H1 (cell line): ENCODE data around the gene PEX14.

Experiments used
- EP300 ChIP-seq, 2 experiments: IDR thresholded peaks; 1 replicate in 1 of 2; 2 replicates in 1 of 2; pipeline ENCODE4 v1.6.1; 2011 to 2012; ENCODE audit warnings: low read depth in 2 of 2, low read length in 2 of 2, mild to moderate bottlenecking in 2 of 2, borderline replicate concordance in 1 of 2, inconsistent platforms in 1 of 2, moderate library complexity in 1 of 2
- EZH2 ChIP-seq: fragments of 200-600 bp; sonication (generic); IDR thresholded peaks from 2 replicates; pipeline ENCODE4 v1.7.1; 2012; ENCODE audit warnings: low read depth, mild to moderate bottlenecking, moderate library complexity, low read length, inconsistent platforms; ENCODE audit not compliant: severe bottlenecking
- FOSL1 ChIP-seq: IDR thresholded peaks from 2 replicates; pipeline ENCODE4 v1.6.1; 2011; ENCODE audit warnings: mild to moderate bottlenecking, low read depth, low read length, moderate library complexity; ENCODE audit not compliant: insufficient read depth
- JUND ChIP-seq: IDR thresholded peaks from 2 replicates; pipeline ENCODE4 v1.6.1; 2011; ENCODE audit warnings: mild to moderate bottlenecking, improper control_type of control experiment, low read length
- POLR2AphosphoS5 ChIP-seq: IDR thresholded peaks from 2 replicates; pipeline ENCODE4 v1.6.1; 2011; ENCODE audit warnings: low read depth, low read length
- SUZ12 ChIP-seq: fragments of 200-600 bp; sonication (generic); IDR thresholded peaks from 2 replicates; pipeline ENCODE4 v1.6.1; 2012; ENCODE audit warnings: mild to moderate bottlenecking, inconsistent platforms, low read length, moderate library complexity, mixed read lengths
- TCF12 ChIP-seq: IDR thresholded peaks from 2 replicates; pipeline ENCODE4 v1.6.1; 2011; ENCODE audit warnings: low read depth, mild to moderate bottlenecking, low read length
- TF ChIP-seq, protein P1 (sequence below), 3 experiments: IDR thresholded peaks; 1 replicate in 2 of 3; 2 replicates in 1 of 3; pipeline versions ENCODE4 v1.5.1 to v1.6.1; 2011; ENCODE audit warnings: low read length in 3 of 3, mild to moderate bottlenecking in 3 of 3, inconsistent platforms in 2 of 3, low read depth in 1 of 3, moderate library complexity in 1 of 3; ENCODE audit not compliant: insufficient read depth in 1 of 3; ENCODE audit errors: control extremely low read depth in 1 of 3

DNA sequence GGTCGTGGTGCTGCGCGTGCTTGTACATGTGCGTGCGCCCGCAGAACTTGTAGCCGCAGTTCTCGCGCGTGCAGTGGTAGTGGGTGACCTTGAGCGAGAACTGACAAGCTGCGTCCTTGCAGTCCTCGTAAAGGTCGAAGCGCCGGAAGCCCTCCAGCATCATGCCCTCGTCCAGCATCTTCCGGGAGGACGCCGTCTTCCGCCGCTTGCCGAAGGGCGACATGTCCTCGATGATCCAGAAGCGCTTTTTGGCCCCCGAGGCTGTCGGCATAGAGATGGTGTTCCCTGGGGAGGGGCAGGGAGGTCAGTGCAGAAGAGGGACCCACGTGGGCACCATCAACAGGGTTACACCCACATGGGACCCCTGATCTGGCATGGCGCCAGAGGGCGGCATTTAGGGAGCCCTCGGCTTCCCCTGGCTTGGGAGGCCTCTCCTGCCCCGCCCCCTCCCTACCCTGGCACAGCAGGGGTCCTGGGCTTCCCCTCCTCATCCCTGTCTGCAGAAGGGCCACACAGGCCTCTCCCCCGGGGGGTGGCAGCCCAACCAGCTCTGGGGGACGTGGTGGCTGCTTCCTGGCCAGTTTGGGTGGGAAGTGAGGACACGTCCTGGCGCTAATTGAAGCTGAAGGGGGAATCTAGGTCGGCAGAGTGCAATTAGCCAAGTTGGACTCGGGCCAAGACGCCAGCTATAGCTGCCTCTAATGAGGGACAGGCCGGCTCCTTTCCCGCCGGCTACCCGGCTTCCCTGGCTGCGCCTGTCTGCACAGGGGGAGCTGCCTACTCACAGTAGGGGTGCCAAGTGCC is 165.2 kb downstream of the PEX14 start:
- TF ChIP-seq JUND (no peak), POLR2AphosphoS5 (no peak), EZH2 (no peak), SUZ12 (peak; percentile 8; the same call in 1 of the 2 replicates), TCF12 (no peak), FOSL1 (no peak), EP300 (IDR thresholded peaks at IDR 0.05; ENCODE audit: borderline replicate concordance in 1 of 2, low read depth in 2 of 2, low read length in 2 of 2) (no peak)
- TF ChIP-seq, protein P1, sequence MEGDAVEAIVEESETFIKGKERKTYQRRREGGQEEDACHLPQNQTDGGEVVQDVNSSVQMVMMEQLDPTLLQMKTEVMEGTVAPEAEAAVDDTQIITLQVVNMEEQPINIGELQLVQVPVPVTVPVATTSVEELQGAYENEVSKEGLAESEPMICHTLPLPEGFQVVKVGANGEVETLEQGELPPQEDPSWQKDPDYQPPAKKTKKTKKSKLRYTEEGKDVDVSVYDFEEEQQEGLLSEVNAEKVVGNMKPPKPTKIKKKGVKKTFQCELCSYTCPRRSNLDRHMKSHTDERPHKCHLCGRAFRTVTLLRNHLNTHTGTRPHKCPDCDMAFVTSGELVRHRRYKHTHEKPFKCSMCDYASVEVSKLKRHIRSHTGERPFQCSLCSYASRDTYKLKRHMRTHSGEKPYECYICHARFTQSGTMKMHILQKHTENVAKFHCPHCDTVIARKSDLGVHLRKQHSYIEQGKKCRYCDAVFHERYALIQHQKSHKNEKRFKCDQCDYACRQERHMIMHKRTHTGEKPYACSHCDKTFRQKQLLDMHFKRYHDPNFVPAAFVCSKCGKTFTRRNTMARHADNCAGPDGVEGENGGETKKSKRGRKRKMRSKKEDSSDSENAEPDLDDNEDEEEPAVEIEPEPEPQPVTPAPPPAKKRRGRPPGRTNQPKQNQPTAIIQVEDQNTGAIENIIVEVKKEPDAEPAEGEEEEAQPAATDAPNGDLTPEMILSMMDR (IDR thresholded peaks at IDR 0.05; ENCODE audit: control extremely low read depth in 1 of 3, insufficient read depth in 1 of 3, low read depth in 1 of 3, low read length in 3 of 3): no peak
